22Rv1 (cell line): ENCODE measurements around the gene OR5AK2.

Source experiments
- ZFX ChIP-seq: fragments of 450-650 bp; IDR thresholded peaks from 2 replicates; pipeline ENCODE4 v1.6.1; 2017; ENCODE audit warnings: antibody characterized with exemption, borderline replicate concordance
- TF ChIP-seq, protein P1 (sequence below): fragments of 450-650 bp; IDR thresholded peaks from 2 replicates; pipeline ENCODE4 v1.5.1; 2017; ENCODE audit warnings: mild to moderate bottlenecking

- TF ChIP-seq, protein P1, sequence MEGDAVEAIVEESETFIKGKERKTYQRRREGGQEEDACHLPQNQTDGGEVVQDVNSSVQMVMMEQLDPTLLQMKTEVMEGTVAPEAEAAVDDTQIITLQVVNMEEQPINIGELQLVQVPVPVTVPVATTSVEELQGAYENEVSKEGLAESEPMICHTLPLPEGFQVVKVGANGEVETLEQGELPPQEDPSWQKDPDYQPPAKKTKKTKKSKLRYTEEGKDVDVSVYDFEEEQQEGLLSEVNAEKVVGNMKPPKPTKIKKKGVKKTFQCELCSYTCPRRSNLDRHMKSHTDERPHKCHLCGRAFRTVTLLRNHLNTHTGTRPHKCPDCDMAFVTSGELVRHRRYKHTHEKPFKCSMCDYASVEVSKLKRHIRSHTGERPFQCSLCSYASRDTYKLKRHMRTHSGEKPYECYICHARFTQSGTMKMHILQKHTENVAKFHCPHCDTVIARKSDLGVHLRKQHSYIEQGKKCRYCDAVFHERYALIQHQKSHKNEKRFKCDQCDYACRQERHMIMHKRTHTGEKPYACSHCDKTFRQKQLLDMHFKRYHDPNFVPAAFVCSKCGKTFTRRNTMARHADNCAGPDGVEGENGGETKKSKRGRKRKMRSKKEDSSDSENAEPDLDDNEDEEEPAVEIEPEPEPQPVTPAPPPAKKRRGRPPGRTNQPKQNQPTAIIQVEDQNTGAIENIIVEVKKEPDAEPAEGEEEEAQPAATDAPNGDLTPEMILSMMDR = no peak
- no peak for TF ChIP-seq ZFX
Observed at GRCh38 chr11:57015679-57016078, 27.0 kb downstream of the OR5AK2 start.
